DND-41 (cell line): ENCODE data around the gene COX6A2.

Source experiments
- ATAC-seq: fragments of 200-7000 bp; cut with Tn5 transposase; 3 replicates; pipeline ENCODE4 v1.9.1; 2021; ENCODE audit warnings: low read depth; ENCODE audit not compliant: insufficient read depth
- DNase-seq: peaks from one replicate; pipeline ENCODE4 v3.0.0-alpha.2; 2020
- H2AFZ ChIP-seq: 2 replicates; pipeline ENCODE4 v1.6.0; 2012; ENCODE audit warnings: low read depth, low read length
- H3K27ac ChIP-seq: 2 replicates; pipeline ENCODE4 v1.5.1; 2012; ENCODE audit warnings: low read length, inconsistent platforms
- H3K27me3 ChIP-seq: fragments of 200-600 bp; sonication (generic); 2 replicates; pipeline ENCODE4 v1.6.0; 2012; ENCODE audit warnings: low read length, mild to moderate bottlenecking, inconsistent platforms; ENCODE audit not compliant: insufficient read depth, poor library complexity
- H3K36me3 ChIP-seq: 2 replicates; pipeline ENCODE4 v1.5.1; 2012; ENCODE audit warnings: low read length, inconsistent platforms; ENCODE audit not compliant: insufficient read depth
- H3K4me1 ChIP-seq: 2 replicates; pipeline ENCODE4 v1.5.1; 2012; ENCODE audit warnings: mild to moderate bottlenecking, low read length; ENCODE audit not compliant: insufficient read depth
- H3K4me2 ChIP-seq: 2 replicates; pipeline ENCODE4 v1.6.0; 2012; ENCODE audit warnings: mild to moderate bottlenecking, moderate library complexity, low read length, inconsistent platforms; ENCODE audit not compliant: insufficient read depth
- H3K4me3 ChIP-seq, 2 experiments: fragments of 200-600 bp in 1 of 2; shearing (Covaris generic) in 1 of 2; 2 replicates each; pipeline ENCODE4 v1.5.1; 2012 to 2016; ENCODE audit warnings: inconsistent platforms in 2 of 2, low read length in 2 of 2, mild to moderate bottlenecking in 2 of 2, low read depth in 1 of 2, moderate library complexity in 1 of 2
- H3K79me2 ChIP-seq: 2 replicates; pipeline ENCODE4 v1.6.0; 2012; ENCODE audit warnings: low read length, inconsistent platforms; ENCODE audit not compliant: insufficient read depth
- H3K9ac ChIP-seq: 2 replicates; pipeline ENCODE4 v1.6.0; 2012; ENCODE audit warnings: low read depth, mild to moderate bottlenecking, inconsistent platforms, low read length, moderate library complexity
- H3K9me3 ChIP-seq: 2 replicates; pipeline ENCODE4 v1.5.1; 2012; ENCODE audit warnings: low read length, moderate library complexity, mild to moderate bottlenecking, inconsistent platforms; ENCODE audit not compliant: insufficient read depth, severe bottlenecking
- H4K20me1 ChIP-seq: 2 replicates; pipeline ENCODE4 v1.6.0; 2012; ENCODE audit warnings: low read length; ENCODE audit not compliant: insufficient read depth
- CTCF ChIP-seq: IDR thresholded peaks from 2 replicates; pipeline ENCODE4 v1.5.1; 2012; ENCODE audit warnings: borderline replicate concordance, low read length, moderate library complexity, mild to moderate bottlenecking; ENCODE audit not compliant: poor library complexity, severe bottlenecking; ENCODE audit errors: extremely low read depth
- EZH2 ChIP-seq: IDR thresholded peaks from 3 replicates; pipeline ENCODE4 v1.6.1; 2012; ENCODE audit warnings: borderline replicate concordance, low read depth, mild to moderate bottlenecking, moderate library complexity, low read length, inconsistent platforms; ENCODE audit not compliant: severe bottlenecking

Gene COX6A2

GRCh38 chr16:31407406-31407805 is 20.8 kb downstream of the COX6A2 start:
- no peak for DNase-seq
- H3K9ac ChIP-seq = no peak overlapping the region
- H3K27ac ChIP-seq = no peak overlapping the region
- no peaks in the 10 kb centered on the region for H4K20me1 ChIP-seq
- ATAC-seq = no peak
- no peak overlapping the region for H2AFZ ChIP-seq
- no peaks in the 10 kb centered on the region for H3K27me3 ChIP-seq
- no peaks in the 10 kb centered on the region for H3K79me2 ChIP-seq
- H3K9me3 ChIP-seq = no peaks in the 10 kb centered on the region
- no peak for TF ChIP-seq EZH2
- H3K4me2 ChIP-seq = no peak overlapping the region
- no peaks in the 10 kb centered on the region for H3K36me3 ChIP-seq
- H3K4me3 ChIP-seq = no peak overlapping the region
- H3K4me1 ChIP-seq = no peaks in the 10 kb centered on the region

GRCh38 chr16:31404353-31405064 is 23.7 kb downstream of the COX6A2 start:
- no peak overlapping the region for H3K9ac ChIP-seq
- no peaks in the 10 kb centered on the region for H3K36me3 ChIP-seq
- H3K27ac ChIP-seq = no peak overlapping the region
- no peaks in the 10 kb centered on the region for H3K79me2 ChIP-seq
- no peaks in the 10 kb centered on the region for H4K20me1 ChIP-seq
- no peak for ATAC-seq
- no peaks in the 10 kb centered on the region for H3K9me3 ChIP-seq
- no peak overlapping the region for H2AFZ ChIP-seq
- H3K4me1 ChIP-seq = no peaks in the 10 kb centered on the region
- no peaks in the 10 kb centered on the region for H3K27me3 ChIP-seq
- H3K4me2 ChIP-seq = no peak overlapping the region
- TF ChIP-seq EZH2 (no peak), CTCF (no peak)
- no peak overlapping the region for H3K4me3 ChIP-seq
- DNase-seq = no peak

DNA sequence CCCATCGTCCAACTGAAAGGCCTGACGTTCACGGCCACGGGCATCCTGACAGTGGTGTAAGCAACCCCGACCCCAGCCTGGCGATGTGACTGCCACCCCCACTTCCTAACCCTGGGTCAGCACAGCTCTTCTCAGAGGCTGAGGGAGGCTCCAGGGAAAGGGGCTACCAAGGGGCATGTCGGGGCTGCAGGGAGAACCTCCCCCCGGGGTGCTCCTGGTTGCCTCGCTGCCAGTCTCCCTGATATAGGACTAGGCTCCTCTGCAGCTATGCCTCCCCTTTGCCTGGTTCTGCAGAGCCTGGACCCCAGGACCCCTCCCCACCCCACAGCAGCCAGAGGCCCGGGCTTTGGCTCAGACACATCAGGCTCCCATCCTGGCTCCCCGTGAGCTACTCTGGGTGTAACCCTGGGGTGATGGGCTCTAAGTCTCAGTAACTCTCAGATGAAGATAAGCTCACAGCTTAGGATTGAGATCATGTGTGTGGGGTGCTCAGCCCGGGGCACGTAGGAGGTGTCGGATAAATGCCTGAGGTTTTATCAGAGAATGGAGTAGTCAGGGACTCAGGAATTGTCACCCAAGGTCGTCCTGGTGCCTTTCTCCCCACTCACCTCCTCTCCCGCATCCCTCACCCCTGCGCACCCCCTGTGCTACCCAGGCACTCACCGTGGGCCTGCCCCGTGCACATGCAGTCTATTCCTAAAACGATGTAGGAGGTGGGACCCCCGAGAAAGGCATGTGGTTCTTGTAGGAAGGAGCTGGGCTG is 24.4 kb downstream of the COX6A2 start:
- H3K36me3 ChIP-seq = no peaks in the 10 kb centered on the region
- DNase-seq (no peak), ATAC-seq (no peak)
- no peaks in the 10 kb centered on the region for H3K4me1 ChIP-seq
- H3K9me3 ChIP-seq = no peaks in the 10 kb centered on the region
- H3K9ac ChIP-seq = no peak overlapping the region
- no peaks in the 10 kb centered on the region for H4K20me1 ChIP-seq
- no peaks in the 10 kb centered on the region for H3K79me2 ChIP-seq
- TF ChIP-seq CTCF (no peak), EZH2 (no peak)
- H3K4me2 ChIP-seq = no peak overlapping the region
- H3K27me3 ChIP-seq = no peaks in the 10 kb centered on the region
- no peak overlapping the region for H3K27ac ChIP-seq
- H3K4me3 ChIP-seq = no peak overlapping the region
- no peak overlapping the region for H2AFZ ChIP-seq

GRCh38 chr16:31402687-31403086 is 25.5 kb downstream of the COX6A2 start:
- Histone ChIP-seq H3K9me3 (no peaks in the 10 kb centered on the region), H4K20me1 (no peaks in the 10 kb centered on the region), H2AFZ (no peak overlapping the region), H3K27ac (no peak overlapping the region), H3K9ac (no peak overlapping the region), H3K4me1 (no peaks in the 10 kb centered on the region), H3K36me3 (no peaks in the 10 kb centered on the region), H3K4me3 (no peak overlapping the region), H3K27me3 (no peaks in the 10 kb centered on the region), H3K4me2 (no peak overlapping the region), H3K79me2 (no peaks in the 10 kb centered on the region)
- DNase-seq = no peak
- no peak for TF ChIP-seq CTCF
- TF ChIP-seq EZH2 = no peak
- ATAC-seq = no peak
